ENCODE data around the gene GSTM3. TPM values are rescaled to one million over a fixed set of nuclear protein-coding genes. Genes with fewer than 3 reads are reported as not detected.

GSTM3 gene
- total and polyA plus RNA-seq, 9 of the 15 experiments (the other 6 are each of a cell fraction or from before 2014, with no cell fraction given) = 3.9 to 24.5 (median 9.4) TPM

DNA sequence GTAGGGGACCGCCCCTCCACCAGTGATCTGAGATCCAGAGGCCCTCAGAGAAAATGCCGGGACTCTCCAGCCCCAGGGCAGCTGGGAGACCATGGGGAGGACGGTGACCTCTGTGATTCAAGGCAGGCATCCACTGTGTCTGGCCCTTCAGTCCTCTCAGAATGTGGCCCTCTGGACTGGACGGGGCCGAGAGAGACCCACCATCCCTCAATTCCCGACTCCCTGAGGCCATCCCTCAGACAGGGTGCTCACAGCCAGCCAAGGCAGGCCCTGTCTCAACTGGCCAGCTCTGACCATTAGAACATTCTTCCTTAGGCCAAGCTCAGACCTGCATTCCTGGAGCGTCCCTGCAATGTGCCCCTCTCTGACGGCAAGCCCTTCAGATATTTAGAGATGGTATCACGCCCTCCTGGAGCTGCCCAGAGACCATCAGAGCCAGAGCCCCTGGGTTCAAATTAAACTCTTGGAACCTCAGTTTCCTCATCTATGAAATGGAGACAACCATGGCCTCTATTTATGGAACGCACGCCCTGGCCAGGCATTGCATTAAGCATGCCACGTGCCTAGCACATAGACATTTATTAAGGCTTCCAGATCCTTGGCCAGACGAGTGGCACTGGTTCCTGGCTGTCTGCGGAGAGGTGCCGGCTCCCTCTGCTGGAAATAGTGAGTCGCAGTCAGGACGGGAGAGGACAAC lies 32.5 kb upstream of the GSTM3 start (continued):
- no peak for TF ChIP-seq KAT7 (CRISPR knock-in tag; IDR thresholded peaks at IDR 0.05; ENCODE audit: borderline replicate concordance)
- TF ChIP-seq FOXJ3 (CRISPR knock-in tag; IDR thresholded peaks at IDR 0.05) = no peak
- TF ChIP-seq ELF2 (CRISPR knock-in tag; IDR thresholded peaks at IDR 0.05) = no peak
- TF ChIP-seq, protein P1, sequence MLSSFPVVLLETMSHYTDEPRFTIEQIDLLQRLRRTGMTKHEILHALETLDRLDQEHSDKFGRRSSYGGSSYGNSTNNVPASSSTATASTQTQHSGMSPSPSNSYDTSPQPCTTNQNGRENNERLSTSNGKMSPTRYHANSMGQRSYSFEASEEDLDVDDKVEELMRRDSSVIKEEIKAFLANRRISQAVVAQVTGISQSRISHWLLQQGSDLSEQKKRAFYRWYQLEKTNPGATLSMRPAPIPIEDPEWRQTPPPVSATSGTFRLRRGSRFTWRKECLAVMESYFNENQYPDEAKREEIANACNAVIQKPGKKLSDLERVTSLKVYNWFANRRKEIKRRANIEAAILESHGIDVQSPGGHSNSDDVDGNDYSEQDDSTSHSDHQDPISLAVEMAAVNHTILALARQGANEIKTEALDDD (IDR thresholded peaks at IDR 0.05) = no peak
- TF ChIP-seq RNF2 (IDR thresholded peaks at IDR 0.05) = no peak
- TF ChIP-seq EZH2 (IDR thresholded peaks at IDR 0.05; ENCODE audit: borderline replicate concordance, low read depth, low read length) = no peak
- no peak for TF ChIP-seq MTA2 (IDR thresholded peaks at IDR 0.05; ENCODE audit: low read depth)
- TF ChIP-seq SUPT5H (IDR thresholded peaks at IDR 0.05) = no peak
- no peak for TF ChIP-seq HEY1 (CRISPR knock-in tag; IDR thresholded peaks at IDR 0.05; ENCODE audit: borderline replicate concordance)
- no peak for TF ChIP-seq MCM2 (IDR thresholded peaks at IDR 0.05; ENCODE audit: low read depth)
- TF ChIP-seq HDGF (IDR thresholded peaks at IDR 0.05) = peak; percentile 75; the same call in 1 of the 2 replicates
- TF ChIP-seq, protein P2, sequence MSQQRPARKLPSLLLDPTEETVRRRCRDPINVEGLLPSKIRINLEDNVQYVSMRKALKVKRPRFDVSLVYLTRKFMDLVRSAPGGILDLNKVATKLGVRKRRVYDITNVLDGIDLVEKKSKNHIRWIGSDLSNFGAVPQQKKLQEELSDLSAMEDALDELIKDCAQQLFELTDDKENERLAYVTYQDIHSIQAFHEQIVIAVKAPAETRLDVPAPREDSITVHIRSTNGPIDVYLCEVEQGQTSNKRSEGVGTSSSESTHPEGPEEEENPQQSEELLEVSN (IDR thresholded peaks at IDR 0.05; ENCODE audit: borderline replicate concordance in 1 of 2, extremely low read depth in 1 of 2, insufficient read depth in 1 of 2, insufficient read length in 1 of 2, low read depth in 1 of 2, low read length in 1 of 2, poor library complexity in 1 of 2, severe bottlenecking in 1 of 2) = peak; percentile 27 to 55
- TF ChIP-seq, protein P3, sequence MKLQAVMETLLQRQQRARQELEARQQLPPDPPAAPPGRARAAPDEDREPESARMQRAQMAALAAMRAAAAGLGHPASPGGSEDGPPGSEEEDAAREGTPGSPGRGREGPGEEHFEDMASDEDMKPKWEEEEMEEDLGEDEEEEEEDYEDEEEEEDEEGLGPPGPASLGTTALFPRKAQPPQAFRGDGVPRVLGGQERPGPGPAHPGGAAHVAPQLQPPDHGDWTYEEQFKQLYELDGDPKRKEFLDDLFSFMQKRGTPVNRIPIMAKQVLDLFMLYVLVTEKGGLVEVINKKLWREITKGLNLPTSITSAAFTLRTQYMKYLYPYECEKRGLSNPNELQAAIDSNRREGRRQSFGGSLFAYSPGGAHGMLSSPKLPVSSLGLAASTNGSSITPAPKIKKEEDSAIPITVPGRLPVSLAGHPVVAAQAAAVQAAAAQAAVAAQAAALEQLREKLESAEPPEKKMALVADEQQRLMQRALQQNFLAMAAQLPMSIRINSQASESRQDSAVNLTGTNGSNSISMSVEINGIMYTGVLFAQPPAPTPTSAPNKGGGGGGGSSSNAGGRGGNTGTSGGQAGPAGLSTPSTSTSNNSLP (IDR thresholded peaks at IDR 0.05; ENCODE audit: borderline replicate concordance, low read depth, low read length) = 0 out of 2 replicates have a peak, but pooled peaks have one; percentile 24
- no peak for TF ChIP-seq ADNP (tag; IDR thresholded peaks at IDR 0.05)
- TF ChIP-seq BHLHE40 (IDR thresholded peaks at IDR 0.05; ENCODE audit: low read length) = peak; percentile 87
- no peak for TF ChIP-seq ZNF586 (CRISPR knock-in tag; conservative IDR thresholded peaks at IDR 0.05)
- TF ChIP-seq ZNF3 (CRISPR knock-in tag; IDR thresholded peaks at IDR 0.05) = no peak
- no peak for TF ChIP-seq ZNF695 (CRISPR knock-in tag; IDR thresholded peaks at IDR 0.05)
- TF ChIP-seq YY1 (IDR thresholded peaks at IDR 0.05; ENCODE audit: borderline replicate concordance in 1 of 3, control insufficient read depth in 1 of 3, extremely low read depth in 1 of 3, insufficient read depth in 3 of 3, insufficient read length in 1 of 3, insufficient replicate concordance in 2 of 3, low read depth in 1 of 3, low read length in 2 of 3) = peak in 1 of 3 experiments; percentile 54
